Panc1 (cell line): Measurements from ENCODE around the gene PARP12. TPM values are rescaled to one million over a fixed set of nuclear protein-coding genes. Genes with fewer than 3 reads are reported as not detected.

Experiments used
- ATAC-seq: fragments of 200-7000 bp; cut with Tn5 transposase; 2 replicates; pipeline ENCODE4 v1.9.1; 2020; ENCODE audit warnings: mild to moderate bottlenecking, moderate library complexity
- BruUV-seq: library from RNA; stranded (reverse); fragments of 400-500 nt; replicated peaks from 2 replicates; lab custom pipeline; 2021; lab: Mats Ljungman, UMichigan
- CTCF ChIA-PET: fragments of 300-600 bp; sonication (Branson Sonifier 250); formaldehyde crosslinking; loops from one replicate; lab custom pipeline; 2022; ENCODE audit warnings: antibody characterized with exemption; lab: Charles Lee
- POLR2A ChIA-PET: fragments of 300-600 bp; sonication (Branson Sonifier 250); formaldehyde crosslinking; loops from one replicate; lab custom pipeline; 2022; ENCODE audit warnings: antibody characterized with exemption; lab: Charles Lee
- DNase-seq: peaks from one replicate; pipeline ENCODE4 v3.0.0-alpha.2; 2010; ENCODE audit warnings: low read depth, low spot score
- H3K27ac ChIP-seq: 2 replicates; pipeline ENCODE4 v1.5.1; 2011; ENCODE audit warnings: mild to moderate bottlenecking, low read length, inconsistent platforms
- H3K27me3 ChIP-seq: fragments of 200-500 bp; sonication (Bioruptor generic); 2 replicates; pipeline ENCODE4 v1.6.0; 2014; ENCODE audit warnings: low read length, inconsistent platforms; ENCODE audit not compliant: control insufficient read depth, insufficient read depth
- H3K36me3 ChIP-seq: fragments of 200-500 bp; sonication (Bioruptor generic); 2 replicates; pipeline ENCODE4 v1.5.1; 2014; ENCODE audit warnings: inconsistent platforms, mild to moderate bottlenecking, low read length, moderate library complexity; ENCODE audit not compliant: control insufficient read depth, insufficient read depth
- H3K4me1 ChIP-seq: 2 replicates; pipeline ENCODE4 v1.5.1; 2011; ENCODE audit warnings: inconsistent platforms, mild to moderate bottlenecking, low read length, moderate library complexity; ENCODE audit not compliant: control insufficient read depth, insufficient read depth
- H3K4me3 ChIP-seq, 2 experiments: 2 replicates each; pipeline ENCODE4 v1.5.1; 2011 to 2012; ENCODE audit warnings: low read depth in 2 of 2, low read length in 2 of 2, mild to moderate bottlenecking in 2 of 2, inconsistent platforms in 1 of 2, moderate library complexity in 1 of 2
- H3K9me3 ChIP-seq: fragments of 200-500 bp; sonication (Bioruptor generic); 2 replicates; pipeline ENCODE4 v1.5.1; 2014; ENCODE audit warnings: low read depth, mild to moderate bottlenecking, inconsistent platforms, low read length, moderate library complexity; ENCODE audit not compliant: control insufficient read depth, insufficient read depth
- POLR2AphosphoS5 ChIP-seq: IDR thresholded peaks from 2 replicates; pipeline ENCODE4 v1.6.1; 2012; ENCODE audit warnings: mild to moderate bottlenecking, low read depth, low read length, moderate library complexity
- SIN3A ChIP-seq: IDR thresholded peaks from 2 replicates; pipeline ENCODE4 v1.6.1; 2012; ENCODE audit warnings: low read depth, mild to moderate bottlenecking, low read length, moderate library complexity, borderline replicate concordance; ENCODE audit not compliant: insufficient read depth
- TCF7L2 ChIP-seq: IDR thresholded peaks from 2 replicates; pipeline ENCODE4 v1.6.1; 2011; ENCODE audit warnings: mild to moderate bottlenecking, low read depth, low read length, inconsistent platforms
- in situ Hi-C: cut with HindIII; loops from 2 replicates; pipeline ENCODE4 v1.10.0; 2016; ENCODE audit warnings: low sequenced_read_pairs, low pct_unique_long_range_greater_than_20kb
- intact Hi-C: fragments of 100-400 bp; cut with micrococcal nuclease; formaldehyde crosslinking; loops from one replicate; pipeline ENCODE4 v1.10.0; 2022; ENCODE audit not compliant: unreplicated experiment
- total RNA-seq: library from RNA; stranded (reverse); gene quantifications from one replicate; pipeline ENCODE4 v1.2.1, GENCODE V29; 2021; ENCODE audit not compliant: unreplicated experiment
- TF ChIP-seq, protein P1 (sequence below): fragments of 450-650 bp; IDR thresholded peaks from 2 replicates; pipeline ENCODE4 v1.5.1; 2017; ENCODE audit warnings: mild to moderate bottlenecking
- TF ChIP-seq, protein P2 (sequence below), 2 experiments: IDR thresholded peaks; 2 replicates each; pipeline ENCODE4 v1.6.1; 2011 to 2012; ENCODE audit warnings: low read depth in 2 of 2, control low read depth in 1 of 2, low read length in 1 of 2, mild to moderate bottlenecking in 1 of 2, moderate library complexity in 1 of 2; ENCODE audit not compliant: insufficient read depth in 1 of 2

Gene PARP12
- total RNA-seq, 1 experiment from 2014 or later: 31.7 TPM

DNA sequence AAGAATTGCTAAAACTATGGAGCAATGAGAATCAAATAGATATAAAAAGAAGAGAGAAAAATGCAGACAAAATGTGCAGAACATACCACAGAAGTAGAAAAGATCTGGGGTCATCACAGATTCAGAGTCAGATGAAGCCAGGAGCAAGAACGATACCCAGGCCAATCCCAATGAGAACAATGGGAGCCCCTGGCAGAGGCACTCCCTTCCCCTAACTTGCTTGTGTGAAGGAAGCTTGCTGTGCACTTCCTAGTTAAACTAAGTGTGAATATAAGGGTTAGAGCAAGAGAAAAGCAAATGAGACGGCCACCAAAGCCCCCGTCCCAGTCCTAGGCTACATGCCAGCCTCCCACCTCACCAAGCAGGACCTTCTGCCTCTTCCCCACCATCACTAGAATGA is 12.7 kb downstream of the PARP12 start:
- H3K9me3 ChIP-seq: no peaks in the 10 kb centered on the region
- no peak for ATAC-seq
- in situ Hi-C loops (no loop called here), intact Hi-C loops (no loop called here)
- peaks cover 4% of the 10 kb centered on the region for H3K36me3 ChIP-seq
- BruUV-seq: no TSS peak
- no peak overlapping the region for H3K4me3 ChIP-seq
- H3K4me1 ChIP-seq: no peaks in the 10 kb centered on the region; the same call in 1 of the 2 replicates
- no peak for DNase-seq
- H3K27me3 ChIP-seq: no peaks in the 10 kb centered on the region
- H3K27ac ChIP-seq: no peak overlapping the region
- CTCF ChIA-PET: no interaction called here
- POLR2A ChIA-PET: no interaction called here
- TF ChIP-seq, protein P1, sequence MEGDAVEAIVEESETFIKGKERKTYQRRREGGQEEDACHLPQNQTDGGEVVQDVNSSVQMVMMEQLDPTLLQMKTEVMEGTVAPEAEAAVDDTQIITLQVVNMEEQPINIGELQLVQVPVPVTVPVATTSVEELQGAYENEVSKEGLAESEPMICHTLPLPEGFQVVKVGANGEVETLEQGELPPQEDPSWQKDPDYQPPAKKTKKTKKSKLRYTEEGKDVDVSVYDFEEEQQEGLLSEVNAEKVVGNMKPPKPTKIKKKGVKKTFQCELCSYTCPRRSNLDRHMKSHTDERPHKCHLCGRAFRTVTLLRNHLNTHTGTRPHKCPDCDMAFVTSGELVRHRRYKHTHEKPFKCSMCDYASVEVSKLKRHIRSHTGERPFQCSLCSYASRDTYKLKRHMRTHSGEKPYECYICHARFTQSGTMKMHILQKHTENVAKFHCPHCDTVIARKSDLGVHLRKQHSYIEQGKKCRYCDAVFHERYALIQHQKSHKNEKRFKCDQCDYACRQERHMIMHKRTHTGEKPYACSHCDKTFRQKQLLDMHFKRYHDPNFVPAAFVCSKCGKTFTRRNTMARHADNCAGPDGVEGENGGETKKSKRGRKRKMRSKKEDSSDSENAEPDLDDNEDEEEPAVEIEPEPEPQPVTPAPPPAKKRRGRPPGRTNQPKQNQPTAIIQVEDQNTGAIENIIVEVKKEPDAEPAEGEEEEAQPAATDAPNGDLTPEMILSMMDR: no peak

DNA sequence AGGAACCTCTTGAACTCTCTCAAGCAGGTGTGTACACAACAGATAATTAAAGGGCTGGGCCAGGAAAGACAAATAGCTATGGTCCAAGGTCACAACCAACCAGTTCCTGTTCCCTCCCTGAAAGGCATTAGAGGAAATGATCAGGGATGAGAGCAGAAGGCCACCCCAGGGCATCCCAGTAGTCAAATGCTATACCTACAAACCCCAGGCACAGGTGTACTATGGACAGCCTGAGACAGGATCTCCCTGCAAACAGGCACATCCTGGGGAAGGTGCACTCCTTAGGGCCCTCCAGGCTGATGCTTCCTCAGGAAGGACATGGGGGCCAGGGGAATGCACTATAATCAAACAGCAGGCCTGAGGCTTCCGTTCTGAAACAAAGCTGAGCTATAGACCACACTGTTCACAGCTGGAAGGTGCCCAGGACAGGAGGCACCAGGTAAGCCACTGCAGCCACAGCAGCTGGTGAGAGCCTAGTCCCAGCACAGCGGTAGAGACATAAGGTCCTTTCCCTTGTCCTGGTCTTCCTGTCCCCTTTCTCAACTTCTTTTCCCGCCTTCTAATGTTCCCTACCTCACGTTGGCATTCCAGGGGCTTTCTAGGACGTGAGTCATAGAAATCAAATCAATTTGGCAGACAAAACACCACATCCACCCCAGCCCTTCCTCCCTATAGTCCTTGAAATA is 13.3 kb downstream of the PARP12 start:
- no TSS peak for BruUV-seq
- ATAC-seq: peak; percentile 48; the same call in 1 of the 2 replicates

More for the DNA sequence above, 13.3 kb downstream of the PARP12 start:
- TF ChIP-seq TCF7L2 (no peak), SIN3A (no peak), POLR2AphosphoS5 (no peak)
- TF ChIP-seq, protein P2, sequence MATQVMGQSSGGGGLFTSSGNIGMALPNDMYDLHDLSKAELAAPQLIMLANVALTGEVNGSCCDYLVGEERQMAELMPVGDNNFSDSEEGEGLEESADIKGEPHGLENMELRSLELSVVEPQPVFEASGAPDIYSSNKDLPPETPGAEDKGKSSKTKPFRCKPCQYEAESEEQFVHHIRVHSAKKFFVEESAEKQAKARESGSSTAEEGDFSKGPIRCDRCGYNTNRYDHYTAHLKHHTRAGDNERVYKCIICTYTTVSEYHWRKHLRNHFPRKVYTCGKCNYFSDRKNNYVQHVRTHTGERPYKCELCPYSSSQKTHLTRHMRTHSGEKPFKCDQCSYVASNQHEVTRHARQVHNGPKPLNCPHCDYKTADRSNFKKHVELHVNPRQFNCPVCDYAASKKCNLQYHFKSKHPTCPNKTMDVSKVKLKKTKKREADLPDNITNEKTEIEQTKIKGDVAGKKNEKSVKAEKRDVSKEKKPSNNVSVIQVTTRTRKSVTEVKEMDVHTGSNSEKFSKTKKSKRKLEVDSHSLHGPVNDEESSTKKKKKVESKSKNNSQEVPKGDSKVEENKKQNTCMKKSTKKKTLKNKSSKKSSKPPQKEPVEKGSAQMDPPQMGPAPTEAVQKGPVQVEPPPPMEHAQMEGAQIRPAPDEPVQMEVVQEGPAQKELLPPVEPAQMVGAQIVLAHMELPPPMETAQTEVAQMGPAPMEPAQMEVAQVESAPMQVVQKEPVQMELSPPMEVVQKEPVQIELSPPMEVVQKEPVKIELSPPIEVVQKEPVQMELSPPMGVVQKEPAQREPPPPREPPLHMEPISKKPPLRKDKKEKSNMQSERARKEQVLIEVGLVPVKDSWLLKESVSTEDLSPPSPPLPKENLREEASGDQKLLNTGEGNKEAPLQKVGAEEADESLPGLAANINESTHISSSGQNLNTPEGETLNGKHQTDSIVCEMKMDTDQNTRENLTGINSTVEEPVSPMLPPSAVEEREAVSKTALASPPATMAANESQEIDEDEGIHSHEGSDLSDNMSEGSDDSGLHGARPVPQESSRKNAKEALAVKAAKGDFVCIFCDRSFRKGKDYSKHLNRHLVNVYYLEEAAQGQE (IDR thresholded peaks at IDR 0.05; ENCODE audit: insufficient read depth in 1 of 2, low read depth in 2 of 2, low read length in 1 of 2): no peak
- TF ChIP-seq, protein P1: no peak
- Histone ChIP-seq H3K36me3 (peaks cover 4% of the 10 kb centered on the region), H3K9me3 (no peaks in the 10 kb centered on the region), H3K27ac (no peak overlapping the region), H3K27me3 (no peaks in the 10 kb centered on the region), H3K4me1 (no peaks in the 10 kb centered on the region), H3K4me3 (no peak overlapping the region)
- in situ Hi-C loops (no loop called here), intact Hi-C loops (no loop called here)
- ChIA-PET POLR2A (no interaction called here), CTCF (no interaction called here)
- no peak for DNase-seq
